ENCODE measurements around the gene CCDC187. TPM values are rescaled to one million over a fixed set of nuclear protein-coding genes. Genes with fewer than 3 reads are reported as not detected.

The CCDC187 gene
- total RNA-seq, 4 donors from 2014 or later, result 0.20 TPM; not detected in 3

GRCh38 chr9:136229096-136230065, 74.5 kb downstream of the CCDC187 start:
- Histone ChIP-seq H3K9me3 (no peaks in the 10 kb centered on the region), H3K27ac (no peak overlapping the region), H3K36me3 (peaks cover 0 to 43% (median 0%) of the 10 kb centered on the region in 3 donors), H3K4me3 (no peak overlapping the region), H3K4me1 (no peaks in the 10 kb centered on the region), H3K27me3 (no peaks in the 10 kb centered on the region)
- TF ChIP-seq, protein P1, sequence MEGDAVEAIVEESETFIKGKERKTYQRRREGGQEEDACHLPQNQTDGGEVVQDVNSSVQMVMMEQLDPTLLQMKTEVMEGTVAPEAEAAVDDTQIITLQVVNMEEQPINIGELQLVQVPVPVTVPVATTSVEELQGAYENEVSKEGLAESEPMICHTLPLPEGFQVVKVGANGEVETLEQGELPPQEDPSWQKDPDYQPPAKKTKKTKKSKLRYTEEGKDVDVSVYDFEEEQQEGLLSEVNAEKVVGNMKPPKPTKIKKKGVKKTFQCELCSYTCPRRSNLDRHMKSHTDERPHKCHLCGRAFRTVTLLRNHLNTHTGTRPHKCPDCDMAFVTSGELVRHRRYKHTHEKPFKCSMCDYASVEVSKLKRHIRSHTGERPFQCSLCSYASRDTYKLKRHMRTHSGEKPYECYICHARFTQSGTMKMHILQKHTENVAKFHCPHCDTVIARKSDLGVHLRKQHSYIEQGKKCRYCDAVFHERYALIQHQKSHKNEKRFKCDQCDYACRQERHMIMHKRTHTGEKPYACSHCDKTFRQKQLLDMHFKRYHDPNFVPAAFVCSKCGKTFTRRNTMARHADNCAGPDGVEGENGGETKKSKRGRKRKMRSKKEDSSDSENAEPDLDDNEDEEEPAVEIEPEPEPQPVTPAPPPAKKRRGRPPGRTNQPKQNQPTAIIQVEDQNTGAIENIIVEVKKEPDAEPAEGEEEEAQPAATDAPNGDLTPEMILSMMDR (IDR thresholded peaks at IDR 0.05), result no peak
- 79 to 85% methylated on average over 33 of the region's 33 CpGs for WGBS, 2 donors
- DNase-seq (ENCODE audit: low spot score in 2 of 2), result no peak

DNA sequence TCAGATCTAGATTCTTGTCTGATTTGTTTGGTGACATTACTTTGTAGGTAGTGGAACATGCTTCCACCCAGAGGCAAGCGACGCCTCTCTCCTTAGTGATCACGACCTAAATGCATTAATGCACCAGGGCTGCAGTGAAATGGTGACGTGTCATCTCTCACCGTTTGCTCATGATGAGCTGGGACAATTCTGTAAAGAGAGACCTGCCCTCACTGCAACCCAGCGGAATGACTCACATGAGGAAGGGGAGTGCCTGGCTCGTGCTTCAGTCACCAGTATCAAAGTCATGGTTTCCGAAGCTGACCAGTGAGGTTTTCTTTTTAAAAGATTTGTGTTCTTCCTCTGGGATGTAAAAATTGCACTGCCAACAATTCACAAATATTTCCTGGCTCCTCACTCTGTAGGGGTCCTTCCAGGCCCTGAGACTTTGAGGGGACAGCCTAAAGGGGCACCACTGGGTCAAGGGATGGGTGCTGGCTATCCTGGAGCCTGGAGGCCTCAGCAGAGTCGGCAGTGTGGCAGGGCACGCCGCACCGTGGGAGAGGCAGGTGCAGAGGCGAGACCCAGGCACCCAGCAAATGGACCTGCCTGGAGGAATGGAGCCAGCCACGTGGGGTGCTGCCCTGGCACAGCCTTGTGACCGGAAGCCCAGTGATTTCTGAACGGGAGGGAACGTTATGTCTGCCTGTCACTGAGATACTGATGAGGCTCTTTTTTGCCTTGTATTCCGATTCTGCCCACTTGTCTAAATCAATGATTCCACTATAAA, 75.6 kb downstream of the CCDC187 start:
- H3K4me3 ChIP-seq, result no peak overlapping the region
- WGBS, 2 donors, result 79 to 86% methylated on average over 18 of the region's 18 CpGs
- no peaks in the 10 kb centered on the region for H3K27me3 ChIP-seq
- no peaks in the 10 kb centered on the region for H3K4me1 ChIP-seq
- DNase-seq (ENCODE audit: low spot score in 2 of 2), result no peak
- peaks cover 0 to 45% (median 0%) of the 10 kb centered on the region in 3 donors for H3K36me3 ChIP-seq
- no peak overlapping the region for H3K27ac ChIP-seq
- H3K9me3 ChIP-seq, result no peaks in the 10 kb centered on the region
- TF ChIP-seq POLR2A (IDR thresholded peaks at IDR 0.05) (no peak), EP300 (IDR thresholded peaks at IDR 0.05) (no peak)
- TF ChIP-seq, protein P1 (IDR thresholded peaks at IDR 0.05), result no peak

- DNase-seq (ENCODE audit: low spot score in 2 of 2), result no peak
- no peaks in the 10 kb centered on the region for H3K27me3 ChIP-seq
- H3K9me3 ChIP-seq, result no peaks in the 10 kb centered on the region
- H3K4me3 ChIP-seq, result no peak overlapping the region
- TF ChIP-seq, protein P1 (IDR thresholded peaks at IDR 0.05), result no peak
- TF ChIP-seq POLR2A (IDR thresholded peaks at IDR 0.05) (no peak), EP300 (IDR thresholded peaks at IDR 0.05) (no peak)
- peaks cover 0 to 58% (median 0%) of the 10 kb centered on the region in 3 donors for H3K36me3 ChIP-seq
- whole genome bisulfite sequencing, 2 donors, result 91 to 93% methylated on average over 30 of the region's 30 CpGs
- H3K4me1 ChIP-seq, result no peaks in the 10 kb centered on the region
- H3K27ac ChIP-seq, result peak overlapping the region in 1 of 4 donors; percentile 70
Measured at GRCh38 chr9:136226680-136227407, 77.0 kb downstream of the CCDC187 start.

- Histone ChIP-seq H3K4me3 (no peak overlapping the region), H3K36me3 (peaks cover 0 to 58% (median 0%) of the 10 kb centered on the region in 3 donors), H3K27me3 (no peaks in the 10 kb centered on the region), H3K4me1 (no peaks in the 10 kb centered on the region), H3K27ac (peak overlapping the region in 1 of 4 donors; percentile 70), H3K9me3 (no peaks in the 10 kb centered on the region)
- DNase-seq (ENCODE audit: low spot score in 2 of 2), result peak in 1 of 2 donors; percentile 39
- 71 to 74% methylated on average over 24 to 29 of the region's 30 CpGs for WGBS, 2 donors
- TF ChIP-seq EP300 (IDR thresholded peaks at IDR 0.05), result no peak
- TF ChIP-seq, protein P1 (IDR thresholded peaks at IDR 0.05), result peak; percentile 48 to 60 (median 57)
Measured at GRCh38 chr9:136225748-136226679, 77.9 kb downstream of the CCDC187 start.

Data from tibial nerve (tissue), 4 donors.